ENCODE measurements around the gene TFF3. TPM values are rescaled to one million over a fixed set of nuclear protein-coding genes. Genes with fewer than 3 reads are reported as not detected.

TFF3 gene
- total and polyA plus RNA-seq, 2 of the 13 experiments (the other 11 are each of a cell fraction or from before 2014, with no cell fraction given): 14.2 to 26.9 TPM

DNA sequence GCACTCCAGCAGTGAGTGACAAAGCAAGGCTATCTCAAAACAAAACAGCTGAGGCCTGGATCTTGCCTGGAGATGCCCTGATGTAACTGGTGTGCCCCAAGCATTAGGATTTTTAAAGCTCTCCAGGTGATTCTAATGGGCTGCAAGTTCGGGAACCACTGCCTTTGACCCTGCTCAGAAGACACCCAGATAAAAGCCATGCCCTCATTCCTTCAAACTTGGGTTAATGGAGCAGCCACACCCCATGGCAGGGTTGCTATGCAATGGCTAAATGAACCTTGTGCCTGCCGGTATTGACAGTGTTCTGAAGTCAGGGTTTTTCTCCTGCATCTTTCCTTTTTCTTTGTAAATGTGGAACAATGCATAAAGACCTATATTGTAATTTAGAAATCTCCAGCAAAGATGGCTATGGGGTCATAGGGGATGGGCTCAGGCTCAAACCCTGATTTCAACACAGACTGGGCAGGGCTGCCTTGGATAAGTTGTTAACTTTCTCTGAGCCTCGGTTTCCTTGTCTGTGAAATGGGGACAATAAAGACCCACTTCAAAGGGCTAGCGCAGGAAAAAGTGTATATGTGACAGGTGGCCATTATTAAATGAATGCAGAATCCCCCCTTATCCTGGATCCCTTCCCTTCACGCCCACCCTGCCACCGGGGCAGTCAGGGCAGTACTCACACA is 453 bp downstream of the TFF3 start:
- in situ Hi-C loops (cut with HindIII; ENCODE audit: extremely low pct_ligation_motif_present, low pct_unique_long_range_greater_than_20kb): no loop called here
- TF ChIP-seq, protein P1, sequence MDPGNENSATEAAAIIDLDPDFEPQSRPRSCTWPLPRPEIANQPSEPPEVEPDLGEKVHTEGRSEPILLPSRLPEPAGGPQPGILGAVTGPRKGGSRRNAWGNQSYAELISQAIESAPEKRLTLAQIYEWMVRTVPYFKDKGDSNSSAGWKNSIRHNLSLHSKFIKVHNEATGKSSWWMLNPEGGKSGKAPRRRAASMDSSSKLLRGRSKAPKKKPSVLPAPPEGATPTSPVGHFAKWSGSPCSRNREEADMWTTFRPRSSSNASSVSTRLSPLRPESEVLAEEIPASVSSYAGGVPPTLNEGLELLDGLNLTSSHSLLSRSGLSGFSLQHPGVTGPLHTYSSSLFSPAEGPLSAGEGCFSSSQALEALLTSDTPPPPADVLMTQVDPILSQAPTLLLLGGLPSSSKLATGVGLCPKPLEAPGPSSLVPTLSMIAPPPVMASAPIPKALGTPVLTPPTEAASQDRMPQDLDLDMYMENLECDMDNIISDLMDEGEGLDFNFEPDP (CRISPR knock-in tag; conservative IDR thresholded peaks at IDR 0.05): no peak
- TF ChIP-seq, protein P2, sequence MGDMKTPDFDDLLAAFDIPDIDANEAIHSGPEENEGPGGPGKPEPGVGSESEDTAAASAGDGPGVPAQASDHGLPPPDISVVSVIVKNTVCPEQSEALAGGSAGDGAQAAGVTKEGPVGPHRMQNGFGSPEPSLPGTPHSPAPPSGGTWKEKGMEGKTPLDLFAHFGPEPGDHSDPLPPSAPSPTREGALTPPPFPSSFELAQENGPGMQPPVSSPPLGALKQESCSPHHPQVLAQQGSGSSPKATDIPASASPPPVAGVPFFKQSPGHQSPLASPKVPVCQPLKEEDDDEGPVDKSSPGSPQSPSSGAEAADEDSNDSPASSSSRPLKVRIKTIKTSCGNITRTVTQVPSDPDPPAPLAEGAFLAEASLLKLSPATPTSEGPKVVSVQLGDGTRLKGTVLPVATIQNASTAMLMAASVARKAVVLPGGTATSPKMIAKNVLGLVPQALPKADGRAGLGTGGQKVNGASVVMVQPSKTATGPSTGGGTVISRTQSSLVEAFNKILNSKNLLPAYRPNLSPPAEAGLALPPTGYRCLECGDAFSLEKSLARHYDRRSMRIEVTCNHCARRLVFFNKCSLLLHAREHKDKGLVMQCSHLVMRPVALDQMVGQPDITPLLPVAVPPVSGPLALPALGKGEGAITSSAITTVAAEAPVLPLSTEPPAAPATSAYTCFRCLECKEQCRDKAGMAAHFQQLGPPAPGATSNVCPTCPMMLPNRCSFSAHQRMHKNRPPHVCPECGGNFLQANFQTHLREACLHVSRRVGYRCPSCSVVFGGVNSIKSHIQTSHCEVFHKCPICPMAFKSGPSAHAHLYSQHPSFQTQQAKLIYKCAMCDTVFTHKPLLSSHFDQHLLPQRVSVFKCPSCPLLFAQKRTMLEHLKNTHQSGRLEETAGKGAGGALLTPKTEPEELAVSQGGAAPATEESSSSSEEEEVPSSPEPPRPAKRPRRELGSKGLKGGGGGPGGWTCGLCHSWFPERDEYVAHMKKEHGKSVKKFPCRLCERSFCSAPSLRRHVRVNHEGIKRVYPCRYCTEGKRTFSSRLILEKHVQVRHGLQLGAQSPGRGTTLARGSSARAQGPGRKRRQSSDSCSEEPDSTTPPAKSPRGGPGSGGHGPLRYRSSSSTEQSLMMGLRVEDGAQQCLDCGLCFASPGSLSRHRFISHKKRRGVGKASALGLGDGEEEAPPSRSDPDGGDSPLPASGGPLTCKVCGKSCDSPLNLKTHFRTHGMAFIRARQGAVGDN (CRISPR knock-in tag; IDR thresholded peaks at IDR 0.05): no peak
- TF ChIP-seq TRIM24 (CRISPR knock-in tag; IDR thresholded peaks at IDR 0.05) (no peak), IRX3 (CRISPR knock-in tag; IDR thresholded peaks at IDR 0.05; ENCODE audit: borderline replicate concordance, low read depth) (no peak), PHB2 (IDR thresholded peaks at IDR 0.05; ENCODE audit: partially characterized antibody) (no peak), CHD4 (IDR thresholded peaks at IDR 0.05; ENCODE audit: borderline replicate concordance, low read length) (peak; percentile 93; the same call in 1 of the 2 replicates), SSRP1 (CRISPR knock-in tag; IDR thresholded peaks at IDR 0.05) (no peak), ATAD3A (CRISPR knock-in tag; IDR thresholded peaks at IDR 0.05) (no peak), PAWR (CRISPR knock-in tag; IDR thresholded peaks at IDR 0.05; ENCODE audit: borderline replicate concordance) (no peak), TAF1 (CRISPR knock-in tag; IDR thresholded peaks at IDR 0.05) (no peak), THYN1 (CRISPR knock-in tag; IDR thresholded peaks at IDR 0.05; ENCODE audit: borderline replicate concordance, low read depth) (no peak), ZNF547 (CRISPR knock-in tag; IDR thresholded peaks at IDR 0.05) (no peak), ZMYM3 (CRISPR knock-in tag; IDR thresholded peaks at IDR 0.05) (peak; percentile 91), RFX1 (IDR thresholded peaks at IDR 0.05) (no peak), KLF11 (CRISPR knock-in tag; IDR thresholded peaks at IDR 0.05) (no peak), ZNF605 (CRISPR knock-in tag; IDR thresholded peaks at IDR 0.05) (peak; percentile 30; the same call in 1 of the 2 replicates)
- TF ChIP-seq, protein P3, sequence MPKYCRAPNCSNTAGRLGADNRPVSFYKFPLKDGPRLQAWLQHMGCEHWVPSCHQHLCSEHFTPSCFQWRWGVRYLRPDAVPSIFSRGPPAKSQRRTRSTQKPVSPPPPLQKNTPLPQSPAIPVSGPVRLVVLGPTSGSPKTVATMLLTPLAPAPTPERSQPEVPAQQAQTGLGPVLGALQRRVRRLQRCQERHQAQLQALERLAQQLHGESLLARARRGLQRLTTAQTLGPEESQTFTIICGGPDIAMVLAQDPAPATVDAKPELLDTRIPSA (CRISPR knock-in tag; IDR thresholded peaks at IDR 0.05; ENCODE audit: borderline replicate concordance): no peak
- TF ChIP-seq, protein P4, sequence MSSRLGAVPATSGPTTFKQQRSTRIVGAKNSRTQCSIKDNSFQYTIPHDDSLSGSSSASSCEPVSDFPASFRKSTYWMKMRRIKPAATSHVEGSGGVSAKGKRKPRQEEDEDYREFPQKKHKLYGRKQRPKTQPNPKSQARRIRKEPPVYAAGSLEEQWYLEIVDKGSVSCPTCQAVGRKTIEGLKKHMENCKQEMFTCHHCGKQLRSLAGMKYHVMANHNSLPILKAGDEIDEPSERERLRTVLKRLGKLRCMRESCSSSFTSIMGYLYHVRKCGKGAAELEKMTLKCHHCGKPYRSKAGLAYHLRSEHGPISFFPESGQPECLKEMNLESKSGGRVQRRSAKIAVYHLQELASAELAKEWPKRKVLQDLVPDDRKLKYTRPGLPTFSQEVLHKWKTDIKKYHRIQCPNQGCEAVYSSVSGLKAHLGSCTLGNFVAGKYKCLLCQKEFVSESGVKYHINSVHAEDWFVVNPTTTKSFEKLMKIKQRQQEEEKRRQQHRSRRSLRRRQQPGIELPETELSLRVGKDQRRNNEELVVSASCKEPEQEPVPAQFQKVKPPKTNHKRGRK (CRISPR knock-in tag; IDR thresholded peaks at IDR 0.05): no peak

More for the DNA sequence above, 453 bp downstream of the TFF3 start:
- H3K79me2 ChIP-seq (ENCODE audit: insufficient read depth, low read length): no peaks in the 10 kb centered on the region
- peak; percentile 62 for DNase-seq (ENCODE audit: low spot score)
- peak overlapping the region; percentile 83 for H3K4me2 ChIP-seq (ENCODE audit: low read depth, low read length)
- peak; percentile 24 for ATAC-seq
- H3K9ac ChIP-seq (ENCODE audit: insufficient read depth, low read depth, low read length): peak overlapping the region; percentile 38
- peak; percentile 34 for FAIRE-seq
- BruUV-seq (replicated peaks): TSS peak; percentile 73
- no peaks in the 10 kb centered on the region for H3K9me3 ChIP-seq (ENCODE audit: low read length)
- H3K4me1 ChIP-seq (ENCODE audit: insufficient read depth, low read length): peaks cover 61% of the 10 kb centered on the region
- peak overlapping the region; percentile 25 to 63 (median 41); a peak in 5 of 6 replicates for H3K4me3 ChIP-seq (replicated peaks in 1 of 3; ENCODE audit: insufficient read depth in 1 of 3, low read depth in 2 of 3, low read length in 3 of 3)
- no peaks in the 10 kb centered on the region; a peak in 2 of 5 replicates for H3K27me3 ChIP-seq (ENCODE audit: control insufficient read depth in 1 of 2, insufficient read depth in 2 of 2, low read length in 2 of 2)
- ChIA-PET CTCF (ENCODE audit: low intra/inter-chr PET ratio, low total read pairs) (no interaction called here), POLR2A (no interaction called here)
- no peak overlapping the region for H2AFZ ChIP-seq (ENCODE audit: low read length)
- 0% methylated on average over 3 of the region's 6 CpGs for WGBS (ENCODE audit: low lambda C conversion rate)
- peak overlapping the region; percentile 23 for H3K27ac ChIP-seq (ENCODE audit: extremely low read length, insufficient read depth, low read length)
- no peaks in the 10 kb centered on the region for H4K20me1 ChIP-seq (ENCODE audit: insufficient read depth, low read length)
- H3K36me3 ChIP-seq (replicated peaks in 1 of 2; ENCODE audit: control insufficient read depth in 1 of 2, insufficient read depth in 2 of 2, low read length in 2 of 2): no peaks in the 10 kb centered on the region
- intact Hi-C loops (cut with micrococcal nuclease; ENCODE audit: unreplicated experiment): no loop called here
